COR-L47 (cell line): ENCODE data around the gene DNAJC24.
A peak's percentile ranks its signal among the peaks of the same experiment; 100 is the strongest.

Source experiments
- DNase-seq: peaks from one replicate; lab custom pipeline; 2025; lab: John Stamatoyannopoulos, UW

The DNAJC24 gene

GRCh38 chr11:31415435-31415834 is 45.8 kb downstream of the DNAJC24 start:
- no peak for DNase-seq

GRCh38 chr11:31417357-31417756 is 47.7 kb downstream of the DNAJC24 start:
- peak; percentile 59 for DNase-seq

DNA sequence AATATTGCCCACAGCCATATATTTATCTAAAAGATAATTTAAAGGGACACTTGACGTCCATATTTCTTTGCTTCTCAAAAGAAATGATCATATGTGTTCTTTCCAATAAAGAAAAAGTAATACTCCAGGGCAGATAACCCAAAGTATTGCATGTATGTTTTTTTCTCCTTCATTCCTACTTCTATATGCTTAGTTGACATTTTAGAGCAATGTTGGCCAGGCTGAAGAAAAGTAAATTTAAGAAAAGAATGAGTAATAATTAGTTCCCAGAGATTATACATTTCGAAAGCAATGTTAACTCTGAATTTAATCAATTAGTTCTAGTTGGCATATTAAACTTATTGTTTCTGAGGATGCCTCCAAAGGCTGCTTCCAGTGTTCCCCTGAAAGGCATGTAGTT is 48.2 kb downstream of the DNAJC24 start:
- no peak for DNase-seq

- DNase-seq = no peak
Measured at GRCh38 chr11:31419138-31419537, 49.5 kb downstream of the DNAJC24 start.

DNA sequence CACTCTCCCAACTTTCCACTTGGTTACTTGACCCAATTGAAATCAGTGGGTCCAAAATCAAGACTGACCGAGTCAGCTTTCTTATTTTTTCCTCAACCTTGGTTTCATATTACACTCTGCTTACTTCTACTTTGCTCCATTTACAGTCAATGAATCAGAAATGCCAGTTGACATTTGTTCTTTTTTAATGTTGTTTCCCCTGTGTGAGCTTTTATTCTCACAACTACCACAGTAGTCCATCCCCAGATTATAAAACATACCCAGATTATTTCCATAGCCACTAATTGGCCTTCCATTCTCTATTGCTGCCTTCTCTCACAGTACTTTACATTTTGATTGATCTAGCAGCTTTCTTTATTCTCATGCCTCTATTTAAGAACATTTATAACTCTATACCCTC is 50.0 kb downstream of the DNAJC24 start:
- DNase-seq = no peak

DNA sequence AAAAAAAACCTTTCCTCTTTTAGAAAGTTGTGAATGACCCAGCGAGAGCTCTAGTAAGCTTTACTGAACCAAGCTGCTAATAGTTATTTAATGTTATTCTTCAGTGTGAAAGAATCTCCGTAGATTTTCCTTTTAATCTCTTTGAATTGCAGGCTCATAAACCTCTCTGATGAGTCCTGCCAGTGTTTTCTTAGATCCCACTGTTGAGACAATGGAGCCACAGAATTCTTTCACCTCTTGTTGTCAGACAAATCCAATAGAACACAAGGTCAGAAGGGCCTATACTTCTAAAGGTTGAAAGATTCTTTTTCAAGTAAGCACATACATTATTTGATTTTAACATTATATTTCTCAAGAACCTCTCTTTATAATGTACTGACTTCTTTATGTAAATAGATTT is 52.2 kb downstream of the DNAJC24 start:
- DNase-seq = no peak

- DNase-seq = peak; percentile 92
Measured at GRCh38 chr11:31422703-31423102, 53.0 kb downstream of the DNAJC24 start.

DNA sequence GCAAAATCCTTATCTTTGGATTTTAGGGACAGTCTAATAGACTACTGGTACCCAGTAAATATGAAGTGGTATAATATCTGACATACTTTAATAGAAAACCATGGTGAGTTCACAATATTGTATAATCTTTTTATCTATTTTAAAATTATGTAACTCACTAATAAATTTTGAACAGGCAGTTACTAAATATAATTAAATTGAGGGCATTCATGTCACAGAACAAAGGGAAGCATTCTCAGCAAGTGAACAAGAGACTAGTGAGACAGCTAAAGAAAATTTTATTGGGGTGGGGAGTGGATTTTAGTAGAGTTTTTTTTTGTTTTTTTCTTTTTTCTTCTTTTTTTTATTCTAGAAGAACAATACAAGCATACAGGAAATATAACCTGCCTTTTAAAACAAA is 55.0 kb downstream of the DNAJC24 start:
- no peak for DNase-seq

- no peak for DNase-seq
Measured at GRCh38 chr11:31433851-31434250, 64.2 kb downstream of the DNAJC24 start.

- no peak for DNase-seq
Measured at GRCh38 chr11:31437742-31438435, 68.2 kb downstream of the DNAJC24 start.

GRCh38 chr11:31441296-31441695 is 71.6 kb downstream of the DNAJC24 start:
- DNase-seq = no peak

DNA sequence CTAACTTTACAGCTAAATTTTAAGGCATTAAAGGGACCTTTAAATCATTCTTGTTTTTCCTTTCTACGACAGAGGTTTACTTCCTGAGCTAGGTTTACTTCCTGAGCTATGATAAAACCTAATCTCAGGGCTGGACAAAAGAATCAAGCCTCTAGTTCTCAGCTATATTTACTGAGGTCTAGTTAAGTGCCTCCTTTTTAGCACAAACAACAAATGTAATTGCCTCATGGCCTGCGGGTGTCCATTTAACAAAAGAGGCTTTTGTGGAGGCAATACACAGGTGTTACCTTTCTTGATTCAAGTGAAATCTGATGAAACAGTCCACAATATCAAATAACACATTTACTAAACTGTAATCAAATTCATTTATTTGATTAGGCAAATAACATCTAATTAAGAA is 72.4 kb downstream of the DNAJC24 start:
- DNase-seq = peak; percentile 98

GRCh38 chr11:31443802-31444201 is 74.1 kb downstream of the DNAJC24 start:
- DNase-seq = no peak

- DNase-seq = no peak
Measured at GRCh38 chr11:31445621-31446020, 76.0 kb downstream of the DNAJC24 start.

DNA sequence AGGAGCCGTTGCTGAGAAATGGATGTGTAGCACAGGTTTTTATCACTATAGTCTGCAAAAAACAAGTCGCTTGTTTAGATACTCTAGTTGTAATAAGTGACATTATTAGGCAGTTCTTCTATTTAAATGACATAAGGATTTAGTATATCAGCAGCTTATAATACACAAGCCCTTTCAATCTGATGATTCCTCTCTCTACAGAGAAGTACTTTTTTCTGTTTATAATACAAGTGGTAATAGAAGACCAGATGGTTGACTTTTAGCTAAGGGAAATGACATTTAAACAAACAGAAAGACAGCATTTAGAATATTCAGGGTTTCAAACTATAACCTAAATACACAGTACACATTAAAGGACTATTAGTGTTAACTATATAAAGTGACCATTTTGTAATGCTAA is 79.4 kb downstream of the DNAJC24 start:
- DNase-seq = no peak

GRCh38 chr11:31450841-31451240 is 81.2 kb downstream of the DNAJC24 start:
- DNase-seq = no peak

DNA sequence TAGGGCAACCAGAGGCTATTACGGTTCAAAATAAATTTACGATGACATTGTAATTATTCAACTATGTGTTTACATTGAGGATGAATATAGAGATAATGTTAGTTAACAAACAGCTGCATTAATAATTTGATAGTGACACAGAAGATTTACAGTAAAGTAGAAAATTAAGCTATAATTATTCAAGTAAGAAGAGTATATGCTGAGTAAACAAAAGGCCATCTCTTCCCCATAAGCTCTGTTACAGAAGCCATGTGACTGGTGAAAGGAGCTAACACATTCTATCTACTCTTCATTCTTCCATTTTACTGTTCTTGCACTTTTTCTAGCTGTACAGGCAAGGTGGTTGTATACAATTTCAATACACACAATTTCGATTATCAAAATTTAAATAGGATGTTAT is 85.5 kb downstream of the DNAJC24 start:
- no peak for DNase-seq

GRCh38 chr11:31464436-31464835 is 94.8 kb downstream of the DNAJC24 start:
- DNase-seq = no peak

GRCh38 chr11:31474083-31474482 is 104.4 kb downstream of the DNAJC24 start:
- DNase-seq = no peak

DNA sequence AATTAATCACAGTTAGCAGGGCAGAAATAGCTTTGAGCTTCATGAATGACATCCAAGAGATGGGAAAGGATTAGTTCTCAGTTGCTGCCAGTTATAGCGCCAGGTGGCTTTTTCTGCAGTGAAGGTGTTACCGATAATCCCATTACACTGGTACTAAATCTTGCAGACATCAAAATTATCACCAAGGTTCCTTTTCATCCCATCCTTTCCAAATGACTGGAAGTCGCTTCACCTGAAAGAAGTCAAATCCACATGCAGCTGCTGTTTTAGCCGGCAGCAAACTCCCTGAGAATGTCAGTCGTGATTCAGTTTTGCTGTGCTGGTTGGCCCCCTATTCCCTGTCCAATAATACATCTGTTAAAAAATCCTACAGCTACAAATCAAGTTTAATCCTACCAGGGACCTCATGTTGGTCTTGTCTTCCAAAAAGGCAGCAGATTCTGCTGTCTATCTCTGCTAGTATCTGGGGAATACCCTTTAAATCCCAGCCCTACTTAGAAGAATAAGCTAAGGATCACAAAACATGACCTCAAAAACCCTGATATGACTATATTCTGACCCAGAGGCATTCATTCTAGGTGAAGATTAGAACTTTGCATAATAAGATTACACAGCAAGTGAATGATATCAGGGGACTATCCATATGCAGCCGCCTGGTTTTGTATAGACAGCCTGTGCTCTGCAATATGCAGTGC is 108.0 kb downstream of the DNAJC24 start:
- DNase-seq = no peak

- DNase-seq = no peak
Measured at GRCh38 chr11:31478223-31478590, 108.5 kb downstream of the DNAJC24 start.

DNA sequence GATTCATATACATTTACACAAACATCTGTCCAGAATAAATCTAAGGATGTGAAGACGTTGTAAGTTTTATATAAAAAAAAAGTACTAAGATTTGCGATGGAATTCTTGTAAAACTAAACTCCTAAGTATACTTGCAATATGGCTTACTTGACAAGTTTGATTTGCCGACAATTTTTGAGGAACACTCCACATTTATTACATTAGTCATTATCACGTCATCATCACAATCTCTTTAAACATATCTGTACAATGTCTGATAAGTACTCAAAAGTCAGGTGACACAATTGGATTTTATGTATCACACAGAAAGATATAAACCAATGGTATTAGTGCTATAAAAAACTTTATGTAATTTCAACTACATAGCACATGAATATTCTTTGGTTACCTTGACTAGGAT is 109.4 kb downstream of the DNAJC24 start:
- no peak for DNase-seq

DNA sequence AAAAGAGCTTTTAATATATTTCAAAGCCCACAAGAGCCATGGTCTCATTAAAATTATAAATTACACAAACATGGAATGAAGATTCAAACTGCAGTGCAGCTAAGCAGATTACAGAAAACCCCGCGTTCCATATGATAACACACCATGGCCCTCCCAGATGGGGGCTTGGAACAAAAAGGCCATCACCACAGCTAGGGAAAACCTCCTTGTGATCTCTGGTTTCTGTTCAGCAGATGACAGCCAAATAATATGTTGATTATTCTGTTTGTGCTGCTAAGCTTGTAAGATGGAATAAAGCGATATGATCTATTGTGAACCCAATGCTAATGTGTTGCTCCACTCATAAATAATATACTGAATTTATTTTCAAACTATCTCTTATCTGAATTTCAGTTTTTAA is 111.3 kb downstream of the DNAJC24 start:
- no peak for DNase-seq
